Upper lobe of right lung (tissue), 1 donor: Measurements from ENCODE around the gene SUGCT. TPM values are rescaled to one million over a fixed set of nuclear protein-coding genes. Genes with fewer than 3 reads are reported as not detected.

Source experiments
- ATAC-seq: fragments of 200-7000 bp; cut with Tn5 transposase; one replicate; pipeline ENCODE4 v1.9.1; 2020; ENCODE audit warnings: mild to moderate bottlenecking, moderate library complexity
- DNase-seq: peaks from one replicate; pipeline ENCODE4 v3.0.0-alpha.2; 2020
- H3K27ac ChIP-seq: fragments of 200-600 bp; one replicate; pipeline ENCODE4 v1.8.0; 2022
- H3K27me3 ChIP-seq: fragments of 200-600 bp; one replicate; pipeline ENCODE4 v1.8.0; 2022; ENCODE audit warnings: mild to moderate bottlenecking
- H3K36me3 ChIP-seq: fragments of 200-600 bp; one replicate; pipeline ENCODE4 v1.8.0; 2022
- H3K4me1 ChIP-seq: fragments of 200-600 bp; one replicate; pipeline ENCODE4 v1.8.0; 2022
- H3K4me3 ChIP-seq: fragments of 200-600 bp; one replicate; pipeline ENCODE4 v1.8.0; 2022; ENCODE audit warnings: mild to moderate bottlenecking
- H3K9me3 ChIP-seq: fragments of 200-600 bp; one replicate; pipeline ENCODE4 v1.8.0; 2022
- CTCF ChIP-seq: fragments of 200-600 bp; IDR thresholded peaks from one replicate; pipeline ENCODE4 v1.8.0; 2022; ENCODE audit warnings: antibody characterized with exemption
- intact Hi-C: fragments of 100-400 bp; cut with DNase I; formaldehyde crosslinking; loops from one replicate; pipeline ENCODE4 v1.11.0; 2022
- total RNA-seq: library from RNA; stranded (reverse); fragmentation: NEBNext Ultra II Directional; extraction: Animal tissue kit (Norgen Biotek cat#: 25700); gene quantifications from one replicate; pipeline ENCODE4 v1.2.1, GENCODE V29; 2021
- donor health status: DM: no; HTN: yes; CAD: no; lungs with severe emphysema.

The SUGCT gene
- total RNA-seq, 1 donor from 2014 or later, result 4.1 TPM

- ATAC-seq (no peak), DNase-seq (no peak)
- intact Hi-C loops, result no loop called here
Observed at GRCh38 chr7:40455485-40455884, 320.7 kb downstream of the SUGCT start.

GRCh38 chr7:40457776-40458480, 323.1 kb downstream of the SUGCT start:
- Histone ChIP-seq H3K27me3 (no peaks in the 10 kb centered on the region), H3K9me3 (no peaks in the 10 kb centered on the region), H3K4me3 (no peak overlapping the region), H3K27ac (no peak overlapping the region), H3K36me3 (no peaks in the 10 kb centered on the region), H3K4me1 (no peaks in the 10 kb centered on the region)
- intact Hi-C loops, result no loop called here
- ATAC-seq (no peak), DNase-seq (no peak)
- TF ChIP-seq CTCF, result no peak

More at GRCh38 chr7:40455485-40455884, 320.7 kb downstream of the SUGCT start:
- H3K27ac ChIP-seq, result no peak overlapping the region
- H3K4me3 ChIP-seq, result no peak overlapping the region
- H3K4me1 ChIP-seq, result no peaks in the 10 kb centered on the region
- no peak for TF ChIP-seq CTCF
- H3K27me3 ChIP-seq, result no peaks in the 10 kb centered on the region
- no peaks in the 10 kb centered on the region for H3K9me3 ChIP-seq
- no peaks in the 10 kb centered on the region for H3K36me3 ChIP-seq

GRCh38 chr7:40463446-40463845, 328.6 kb downstream of the SUGCT start:
- Histone ChIP-seq H3K27me3 (no peaks in the 10 kb centered on the region), H3K4me3 (no peak overlapping the region), H3K9me3 (no peaks in the 10 kb centered on the region), H3K27ac (no peak overlapping the region), H3K36me3 (no peaks in the 10 kb centered on the region), H3K4me1 (no peaks in the 10 kb centered on the region)
- intact Hi-C loops, result no loop called here
- TF ChIP-seq CTCF, result no peak
- DNase-seq, result no peak
- no peak for ATAC-seq

- ATAC-seq, result no peak
- no peak for TF ChIP-seq CTCF
- H3K4me3 ChIP-seq, result no peak overlapping the region
- DNase-seq, result no peak
- no peaks in the 10 kb centered on the region for H3K36me3 ChIP-seq
- H3K4me1 ChIP-seq, result no peaks in the 10 kb centered on the region
- intact Hi-C loops, result no loop called here
- H3K27ac ChIP-seq, result peak overlapping the region; percentile 31
- H3K27me3 ChIP-seq, result no peaks in the 10 kb centered on the region
- H3K9me3 ChIP-seq, result no peaks in the 10 kb centered on the region
Observed at GRCh38 chr7:40468891-40469864, 334.4 kb downstream of the SUGCT start.

GRCh38 chr7:40470091-40470592, 335.3 kb downstream of the SUGCT start:
- H3K27me3 ChIP-seq, result no peaks in the 10 kb centered on the region
- H3K36me3 ChIP-seq, result no peaks in the 10 kb centered on the region
- DNase-seq (no peak), ATAC-seq (no peak)
- TF ChIP-seq CTCF, result no peak
- intact Hi-C loops, result no loop called here
- peak overlapping the region; percentile 31 for H3K27ac ChIP-seq
- no peaks in the 10 kb centered on the region for H3K4me1 ChIP-seq
- no peak overlapping the region for H3K4me3 ChIP-seq
- no peaks in the 10 kb centered on the region for H3K9me3 ChIP-seq
